GM18873 (cell line): ENCODE data around the gene PIGN.
"Not testable (repeated sequence)": the region's sequence is repeated elsewhere in the genome, so short reads cannot be mapped to it uniquely, and the experiment has no call there.

Experiments used
- ATAC-seq: cut with Tn5 transposase; IDR thresholded peaks from one replicate; pipeline ENCODE4 v1.9.1; 2021; ENCODE audit warnings: mild to moderate bottlenecking, moderate library complexity, moderate number of reproducible peaks; ENCODE audit not compliant: unreplicated experiment, low FRiP score

PIGN gene

GRCh38 chr18:62183578-62184195 lies 3.2 kb downstream of the PIGN start:
- ATAC-seq, result no peak

- no peak for ATAC-seq
Measured at GRCh38 chr18:62182220-62182619, 4.6 kb downstream of the PIGN start.

GRCh38 chr18:62179213-62179612 lies 7.6 kb downstream of the PIGN start:
- ATAC-seq, result no peak

GRCh38 chr18:62177271-62177670 lies 9.6 kb downstream of the PIGN start:
- no peak for ATAC-seq

GRCh38 chr18:62175521-62175920 lies 11.3 kb downstream of the PIGN start:
- ATAC-seq, result no peak

GRCh38 chr18:62172298-62172697 lies 14.6 kb downstream of the PIGN start:
- ATAC-seq, result no peak

- ATAC-seq, result no peak
Measured at GRCh38 chr18:62170857-62171256, 16.0 kb downstream of the PIGN start.

GRCh38 chr18:62166524-62166923 lies 20.3 kb downstream of the PIGN start:
- not testable (repeated sequence) for ATAC-seq

GRCh38 chr18:62165583-62165982 lies 21.3 kb downstream of the PIGN start:
- no peak for ATAC-seq

- no peak for ATAC-seq
Measured at GRCh38 chr18:62164855-62165487, 21.9 kb downstream of the PIGN start.

- ATAC-seq, result no peak
Measured at GRCh38 chr18:62164310-62164709, 22.5 kb downstream of the PIGN start.

GRCh38 chr18:62157843-62158242 lies 29.0 kb downstream of the PIGN start:
- ATAC-seq, result no peak

- ATAC-seq, result no peak
Measured at GRCh38 chr18:62152844-62153243, 34.0 kb downstream of the PIGN start.

- no peak for ATAC-seq
Measured at GRCh38 chr18:62151068-62151771, 35.6 kb downstream of the PIGN start.

GRCh38 chr18:62144338-62144737 lies 42.5 kb downstream of the PIGN start:
- no peak for ATAC-seq

- ATAC-seq, result no peak
Measured at GRCh38 chr18:62140259-62140658, 46.6 kb downstream of the PIGN start.

- ATAC-seq, result no peak
Measured at GRCh38 chr18:62138461-62139235, 48.2 kb downstream of the PIGN start.

GRCh38 chr18:62131301-62131909 lies 55.5 kb downstream of the PIGN start:
- peak; percentile 59 for ATAC-seq

- ATAC-seq, result no peak
Measured at GRCh38 chr18:62128157-62128556, 58.7 kb downstream of the PIGN start.

- no peak for ATAC-seq
Measured at GRCh38 chr18:62126737-62127136, 60.1 kb downstream of the PIGN start.

GRCh38 chr18:62125702-62126101 lies 61.2 kb downstream of the PIGN start:
- no peak for ATAC-seq
